NCI-H774 (cell line): ENCODE data around the gene SORD.
"Not testable (repeated sequence)": the region's sequence is repeated elsewhere in the genome, so short reads cannot be mapped to it uniquely, and the experiment has no call there.

Experiments
- DNase-seq: peaks from one replicate; lab custom pipeline; 2025; lab: John Stamatoyannopoulos, UW

SORD gene

GRCh38 chr15:45062301-45062700, 39.3 kb downstream of the SORD start:
- DNase-seq = not testable (repeated sequence)

- DNase-seq = no peak
These were observed 41.4 kb downstream of the SORD start for GRCh38 chr15:45064386-45064785.

- not testable (repeated sequence) for DNase-seq
These were observed 47.0 kb downstream of the SORD start for GRCh38 chr15:45069942-45070360.

GRCh38 chr15:45073602-45074001, 50.6 kb downstream of the SORD start:
- not testable (repeated sequence) for DNase-seq

- DNase-seq = not testable (repeated sequence)
These were observed 52.7 kb downstream of the SORD start for GRCh38 chr15:45075440-45076320.

GRCh38 chr15:45077391-45077790, 54.4 kb downstream of the SORD start:
- not testable (repeated sequence) for DNase-seq

GRCh38 chr15:45079201-45079600, 56.2 kb downstream of the SORD start:
- DNase-seq = not testable (repeated sequence)

- DNase-seq = not testable (repeated sequence)
These were observed 56.7 kb downstream of the SORD start for GRCh38 chr15:45079628-45080246.

GRCh38 chr15:45080593-45080992, 57.6 kb downstream of the SORD start:
- DNase-seq = not testable (repeated sequence)

GRCh38 chr15:45082412-45082811, 59.4 kb downstream of the SORD start:
- DNase-seq = not testable (repeated sequence)

- DNase-seq = no peak
These were observed 60.2 kb downstream of the SORD start for GRCh38 chr15:45083223-45083622.

- no peak for DNase-seq
These were observed 61.2 kb downstream of the SORD start for GRCh38 chr15:45084163-45084562.

GRCh38 chr15:45087513-45087912, 64.5 kb downstream of the SORD start:
- DNase-seq = no peak

- no peak for DNase-seq
These were observed 66.1 kb downstream of the SORD start for GRCh38 chr15:45088801-45089711.

GRCh38 chr15:45089712-45090373, 66.8 kb downstream of the SORD start:
- DNase-seq = no peak

GRCh38 chr15:45091161-45091560, 68.2 kb downstream of the SORD start:
- DNase-seq = no peak

- no peak for DNase-seq
These were observed 68.6 kb downstream of the SORD start for GRCh38 chr15:45091576-45091975.

- DNase-seq = no peak
These were observed 70.0 kb downstream of the SORD start for GRCh38 chr15:45093013-45093412.

GRCh38 chr15:45093622-45094357, 70.8 kb downstream of the SORD start:
- no peak for DNase-seq

GRCh38 chr15:45094358-45094730, 71.3 kb downstream of the SORD start:
- DNase-seq = no peak

GRCh38 chr15:45095661-45096060, 72.7 kb downstream of the SORD start:
- DNase-seq = no peak
